ENCODE results near the gene AHNAK2. TPM values are rescaled to one million over a fixed set of nuclear protein-coding genes. Genes with fewer than 3 reads are reported as not detected.

AHNAK2 gene
- total and polyA plus RNA-seq, 2 donors (not counting 1 experiment from before 2014, with no cell fraction given), result 6.6 to 106 TPM

DNA sequence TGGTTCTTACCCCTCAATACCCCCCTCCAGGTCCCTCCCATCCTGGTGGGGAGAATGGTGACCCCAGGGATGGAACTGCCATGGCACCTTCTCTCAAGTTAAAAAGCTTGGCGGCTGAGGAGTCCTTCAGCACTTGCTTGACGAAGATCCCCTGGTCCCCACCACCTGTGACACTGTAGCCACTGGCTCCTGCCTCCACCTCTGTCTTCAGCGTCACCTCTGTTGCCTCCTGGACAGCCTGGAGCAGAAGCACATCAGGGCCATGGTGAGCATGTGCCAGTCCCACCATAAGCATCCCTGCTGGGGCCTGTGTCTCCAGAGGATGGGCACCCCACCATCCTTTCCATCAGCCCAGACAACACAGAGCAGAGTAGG, 22.8 kb downstream of the AHNAK2 start:
- Histone ChIP-seq H4K20me1 (ENCODE audit: control insufficient read depth, extremely low read depth, insufficient read depth, low read length) (no peaks in the 10 kb centered on the region), H3K4me1 (ENCODE audit: control insufficient read depth, extremely low read depth, insufficient read depth, low read length) (no peaks in the 10 kb centered on the region), H3K36me3 (ENCODE audit: control insufficient read depth, insufficient read depth, low read length) (no peaks in the 10 kb centered on the region), H3K9ac (ENCODE audit: insufficient read depth, low read length) (no peak overlapping the region), H3K9me3 (ENCODE audit: control insufficient read depth, insufficient read depth, low read depth, low read length) (no peaks in the 10 kb centered on the region), H3K79me2 (ENCODE audit: control insufficient read depth, insufficient read depth, low read length) (no peaks in the 10 kb centered on the region), H2AFZ (ENCODE audit: low read length) (no peak overlapping the region), H3K4me3 (replicated peaks in 1 of 4; ENCODE audit: control extremely low read depth in 1 of 4, insufficient read depth in 1 of 4, low read depth in 3 of 4, low read length in 4 of 4) (no peak overlapping the region), H3K27ac (ENCODE audit: insufficient read depth, low read length) (no peak overlapping the region), H3K27me3 (ENCODE audit: control insufficient read depth, insufficient read depth, low read length) (no peaks in the 10 kb centered on the region), H3K4me2 (ENCODE audit: extremely low read depth, insufficient read depth, low read length) (no peak overlapping the region)
- no peak for DNase-seq (ENCODE audit: low read depth in 2 of 2)
- TF ChIP-seq, protein P1, sequence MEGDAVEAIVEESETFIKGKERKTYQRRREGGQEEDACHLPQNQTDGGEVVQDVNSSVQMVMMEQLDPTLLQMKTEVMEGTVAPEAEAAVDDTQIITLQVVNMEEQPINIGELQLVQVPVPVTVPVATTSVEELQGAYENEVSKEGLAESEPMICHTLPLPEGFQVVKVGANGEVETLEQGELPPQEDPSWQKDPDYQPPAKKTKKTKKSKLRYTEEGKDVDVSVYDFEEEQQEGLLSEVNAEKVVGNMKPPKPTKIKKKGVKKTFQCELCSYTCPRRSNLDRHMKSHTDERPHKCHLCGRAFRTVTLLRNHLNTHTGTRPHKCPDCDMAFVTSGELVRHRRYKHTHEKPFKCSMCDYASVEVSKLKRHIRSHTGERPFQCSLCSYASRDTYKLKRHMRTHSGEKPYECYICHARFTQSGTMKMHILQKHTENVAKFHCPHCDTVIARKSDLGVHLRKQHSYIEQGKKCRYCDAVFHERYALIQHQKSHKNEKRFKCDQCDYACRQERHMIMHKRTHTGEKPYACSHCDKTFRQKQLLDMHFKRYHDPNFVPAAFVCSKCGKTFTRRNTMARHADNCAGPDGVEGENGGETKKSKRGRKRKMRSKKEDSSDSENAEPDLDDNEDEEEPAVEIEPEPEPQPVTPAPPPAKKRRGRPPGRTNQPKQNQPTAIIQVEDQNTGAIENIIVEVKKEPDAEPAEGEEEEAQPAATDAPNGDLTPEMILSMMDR (conservative IDR thresholded peaks at IDR 0.05 in 1 of 2, IDR thresholded peaks at IDR 0.05 in 1 of 2; ENCODE audit: low read depth in 1 of 2, low read length in 2 of 2), result no peak
- no peak for TF ChIP-seq EZH2 (IDR thresholded peaks at IDR 0.05; ENCODE audit: low read length, missing control alignments)

DNA sequence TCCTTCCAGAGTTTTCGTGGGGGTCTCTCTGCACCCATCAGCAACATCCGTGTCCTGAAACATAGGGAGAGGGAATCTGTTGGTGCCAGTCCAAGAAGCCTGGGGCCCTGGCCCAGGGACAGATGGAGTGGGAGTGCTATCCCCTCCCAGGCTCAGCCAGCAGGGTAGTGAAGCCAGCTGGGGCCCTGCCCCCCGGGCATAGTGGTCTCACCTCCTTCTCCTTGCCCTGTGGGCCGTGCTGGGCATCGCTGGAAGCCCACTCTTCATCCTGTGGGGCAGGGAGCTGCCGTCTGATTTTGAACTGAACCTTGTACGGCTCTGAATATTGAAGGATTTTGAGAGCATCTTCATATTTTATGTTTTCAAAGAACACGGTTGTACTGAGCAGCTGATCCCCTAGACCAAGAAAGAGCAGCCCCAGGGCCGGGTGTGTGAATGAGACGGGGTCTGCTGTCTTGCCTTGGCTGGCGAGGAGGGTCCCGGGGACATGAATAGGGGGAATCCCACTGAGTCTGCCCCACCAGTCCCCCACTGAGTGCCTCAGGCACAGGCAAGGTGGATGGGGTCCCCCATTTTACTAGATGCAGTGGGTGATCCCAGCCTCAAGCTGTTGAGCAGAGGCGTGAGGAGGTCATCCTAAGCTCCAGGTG, 23.3 kb downstream of the AHNAK2 start:
- no peak for TF ChIP-seq EZH2 (IDR thresholded peaks at IDR 0.05; ENCODE audit: low read length, missing control alignments)
- TF ChIP-seq, protein P1 (conservative IDR thresholded peaks at IDR 0.05 in 1 of 2, IDR thresholded peaks at IDR 0.05 in 1 of 2; ENCODE audit: low read depth in 1 of 2, low read length in 2 of 2), result no peak

DNA sequence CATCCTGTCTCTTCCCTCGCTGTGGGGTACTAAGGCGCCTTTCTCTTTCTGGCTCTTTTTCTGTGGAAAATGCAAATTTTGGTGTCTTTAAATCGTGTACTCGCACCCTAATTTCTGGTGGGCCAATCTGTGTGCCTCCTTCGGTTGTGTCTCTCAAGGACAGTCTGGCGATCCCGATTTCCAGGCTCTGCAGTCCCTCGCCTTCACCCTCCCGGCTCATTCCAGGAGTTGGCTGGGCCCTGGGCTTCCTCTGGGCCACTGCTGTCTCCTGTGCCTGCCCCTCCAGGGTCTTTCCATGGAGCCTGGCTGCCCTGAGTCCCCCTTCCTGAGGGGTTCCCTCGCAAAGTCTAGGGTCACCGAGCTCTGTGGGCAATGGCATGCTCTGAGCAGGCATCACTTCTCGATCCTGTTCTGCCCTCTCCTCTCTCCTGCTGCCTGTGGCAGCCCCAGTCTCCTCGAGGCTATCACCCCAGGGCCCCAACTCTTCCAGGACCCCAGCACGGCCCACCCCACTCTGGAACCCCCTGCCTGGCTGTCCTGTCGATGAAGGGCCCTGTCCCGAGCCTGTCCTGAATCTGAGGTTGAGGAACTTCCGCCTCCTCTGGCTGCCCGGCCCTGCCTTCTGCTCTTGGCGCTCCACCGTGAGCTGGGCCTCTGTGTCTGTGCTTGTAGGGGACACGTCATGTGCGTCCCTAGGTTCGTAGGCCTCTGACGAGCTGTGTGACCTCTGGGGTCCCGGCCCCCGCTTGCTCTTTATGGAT, 24.1 kb downstream of the AHNAK2 start:
- Histone ChIP-seq H3K4me3 (replicated peaks in 1 of 4; ENCODE audit: control extremely low read depth in 1 of 4, insufficient read depth in 1 of 4, low read depth in 3 of 4, low read length in 4 of 4) (no peak overlapping the region), H2AFZ (ENCODE audit: low read length) (no peak overlapping the region), H3K9ac (ENCODE audit: insufficient read depth, low read length) (no peak overlapping the region), H3K4me1 (ENCODE audit: control insufficient read depth, extremely low read depth, insufficient read depth, low read length) (no peaks in the 10 kb centered on the region), H3K4me2 (ENCODE audit: extremely low read depth, insufficient read depth, low read length) (no peak overlapping the region), H3K27ac (ENCODE audit: insufficient read depth, low read length) (no peak overlapping the region), H3K79me2 (ENCODE audit: control insufficient read depth, insufficient read depth, low read length) (no peaks in the 10 kb centered on the region), H4K20me1 (ENCODE audit: control insufficient read depth, extremely low read depth, insufficient read depth, low read length) (no peaks in the 10 kb centered on the region), H3K36me3 (ENCODE audit: control insufficient read depth, insufficient read depth, low read length) (no peaks in the 10 kb centered on the region), H3K9me3 (ENCODE audit: control insufficient read depth, insufficient read depth, low read depth, low read length) (no peaks in the 10 kb centered on the region), H3K27me3 (ENCODE audit: control insufficient read depth, insufficient read depth, low read length) (no peaks in the 10 kb centered on the region)
- no peak for DNase-seq (ENCODE audit: low read depth in 2 of 2)
- TF ChIP-seq, protein P1 (conservative IDR thresholded peaks at IDR 0.05 in 1 of 2, IDR thresholded peaks at IDR 0.05 in 1 of 2; ENCODE audit: low read depth in 1 of 2, low read length in 2 of 2), result no peak
- no peak for TF ChIP-seq EZH2 (IDR thresholded peaks at IDR 0.05; ENCODE audit: low read length, missing control alignments)

More for the DNA sequence above, 23.3 kb downstream of the AHNAK2 start:
- H3K27me3 ChIP-seq (ENCODE audit: control insufficient read depth, insufficient read depth, low read length), result no peaks in the 10 kb centered on the region
- no peak overlapping the region for H3K4me2 ChIP-seq (ENCODE audit: extremely low read depth, insufficient read depth, low read length)
- no peak overlapping the region for H3K9ac ChIP-seq (ENCODE audit: insufficient read depth, low read length)
- DNase-seq (ENCODE audit: low read depth in 2 of 2), result no peak
- H3K36me3 ChIP-seq (ENCODE audit: control insufficient read depth, insufficient read depth, low read length), result no peaks in the 10 kb centered on the region
- no peaks in the 10 kb centered on the region for H3K9me3 ChIP-seq (ENCODE audit: control insufficient read depth, insufficient read depth, low read depth, low read length)
- no peak overlapping the region for H3K27ac ChIP-seq (ENCODE audit: insufficient read depth, low read length)
- no peak overlapping the region for H2AFZ ChIP-seq (ENCODE audit: low read length)
- no peaks in the 10 kb centered on the region for H3K4me1 ChIP-seq (ENCODE audit: control insufficient read depth, extremely low read depth, insufficient read depth, low read length)
- no peak overlapping the region for H3K4me3 ChIP-seq (replicated peaks in 1 of 4; ENCODE audit: control extremely low read depth in 1 of 4, insufficient read depth in 1 of 4, low read depth in 3 of 4, low read length in 4 of 4)
- no peaks in the 10 kb centered on the region for H3K79me2 ChIP-seq (ENCODE audit: control insufficient read depth, insufficient read depth, low read length)
- H4K20me1 ChIP-seq (ENCODE audit: control insufficient read depth, extremely low read depth, insufficient read depth, low read length), result no peaks in the 10 kb centered on the region

Measured in fibroblast of lung (primary cell).